Nucleus accumbens (tissue), 56 donors: ENCODE data around the gene MUC5B.
A peak's percentile ranks its signal among the peaks of the same experiment; 100 is the strongest.

Experiments used
- DNase-seq, 56 donors: peaks; one replicate each; lab custom pipeline; 2025; lab: John Stamatoyannopoulos, UW

MUC5B gene

DNA sequence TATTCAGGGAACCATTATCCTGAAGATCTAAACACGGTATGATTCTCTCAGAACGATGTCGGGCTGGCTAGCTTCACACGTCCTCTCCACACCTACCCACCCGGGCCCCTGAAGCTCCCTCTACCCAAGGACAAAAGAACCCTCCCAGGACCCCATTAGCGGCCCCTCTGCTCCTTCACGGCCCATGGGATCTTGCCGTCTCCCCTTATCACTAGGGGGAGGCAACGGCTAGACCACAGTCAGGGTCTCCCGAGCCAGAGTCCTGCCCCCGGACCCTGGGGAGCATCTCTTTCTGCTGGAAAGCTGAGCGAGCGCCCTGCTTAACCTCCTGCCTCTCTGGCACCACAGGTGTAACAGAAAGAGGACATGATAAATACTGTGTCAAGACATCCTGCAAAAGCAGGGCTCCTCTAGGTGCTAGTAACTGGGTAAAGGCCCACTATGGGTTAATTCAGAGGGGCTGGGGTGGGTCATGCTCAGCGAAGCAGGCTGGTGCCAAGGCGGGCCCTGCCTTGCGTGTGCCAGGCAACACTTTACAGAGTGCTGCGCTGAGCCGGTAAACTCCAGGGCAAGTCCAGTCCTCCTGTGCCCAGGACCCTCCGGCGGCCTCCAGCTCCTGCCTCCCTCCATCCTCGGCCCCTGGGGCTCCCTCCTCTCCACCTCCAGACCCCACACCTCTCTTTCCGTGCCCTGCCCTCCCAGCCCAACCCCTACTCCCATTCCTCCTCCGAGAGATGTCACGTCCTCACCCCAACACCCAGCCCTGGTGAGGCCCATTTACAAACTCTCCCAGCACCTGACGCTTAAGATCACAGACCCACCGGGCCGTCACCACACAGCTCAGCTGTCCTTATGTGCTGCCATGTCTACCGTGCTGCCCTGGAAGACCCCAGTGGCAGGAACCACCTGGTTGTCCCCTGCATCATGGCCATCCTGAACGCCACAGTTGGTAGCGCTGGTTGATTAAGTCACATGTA lies 83.6 kb downstream of the MUC5B start:
- DNase-seq, result no peak

DNA sequence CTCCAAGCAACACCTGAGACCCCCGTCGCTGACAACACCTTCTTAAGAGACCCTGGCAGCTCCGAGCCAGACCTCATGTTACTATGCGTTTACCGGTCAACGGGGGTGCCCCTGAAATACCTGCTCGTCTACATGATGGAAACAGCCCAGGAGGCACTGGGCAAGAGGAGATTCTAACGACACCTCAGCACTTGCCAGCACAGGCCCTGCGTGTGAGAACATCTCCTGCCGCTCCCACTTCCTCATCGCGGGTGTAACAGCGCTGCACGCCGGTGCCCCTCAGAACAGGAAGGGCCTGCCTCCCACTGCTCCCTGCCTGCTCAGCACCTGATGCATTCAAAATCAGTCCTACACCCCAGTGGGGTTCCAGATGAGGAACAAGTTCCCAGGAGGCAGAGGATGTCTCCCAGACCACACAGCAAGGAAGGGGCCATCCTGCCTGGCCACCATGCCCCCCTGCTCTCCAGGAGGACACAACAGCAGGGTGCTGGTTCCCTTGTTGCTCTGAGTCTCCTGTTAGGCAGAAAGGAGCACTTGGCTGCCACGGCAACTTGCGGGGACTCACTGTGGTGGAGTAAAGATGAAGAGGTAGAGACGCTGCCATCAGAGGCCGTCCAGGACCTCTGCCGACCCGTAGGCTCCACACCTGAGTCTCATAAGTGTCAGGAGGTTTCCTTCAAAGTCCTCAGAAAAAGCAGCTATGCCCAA lies 84.5 kb downstream of the MUC5B start:
- DNase-seq, result no peak

DNA sequence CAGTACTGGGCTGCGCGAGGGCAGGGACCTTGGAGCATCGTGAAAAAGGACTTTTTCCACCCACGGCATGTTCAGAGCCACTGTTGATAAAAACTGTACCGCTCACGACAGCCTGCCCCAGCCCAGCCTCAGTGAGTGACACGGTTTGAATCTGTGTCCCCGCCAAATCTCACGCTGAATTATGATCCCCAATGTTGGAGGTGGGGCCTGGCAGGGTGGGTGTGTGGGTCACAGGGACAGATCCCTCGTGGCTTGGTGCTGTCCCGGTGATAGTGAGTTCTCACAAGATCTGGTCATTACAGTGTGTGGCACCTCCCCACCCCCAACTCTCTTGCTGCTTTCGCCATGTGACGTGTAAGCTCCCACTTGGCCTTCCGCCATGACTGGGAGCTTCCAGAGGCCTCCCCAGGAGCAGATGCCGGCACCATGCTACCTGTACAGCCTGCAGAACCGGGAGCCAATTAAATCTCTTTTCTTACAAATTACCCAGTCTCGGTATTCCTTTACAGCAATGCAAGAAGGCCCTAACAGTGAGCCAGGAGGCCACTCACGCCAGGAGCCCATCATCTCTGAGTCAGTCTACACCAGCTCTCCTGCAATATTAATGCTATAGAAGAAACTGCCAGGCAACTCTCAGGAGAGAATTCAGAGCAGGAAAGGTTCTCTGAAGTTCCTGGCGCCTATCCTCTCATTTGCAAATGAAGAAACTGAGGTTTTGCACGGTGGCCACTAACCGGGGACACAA lies 85.3 kb downstream of the MUC5B start:
- no peak for DNase-seq

DNA sequence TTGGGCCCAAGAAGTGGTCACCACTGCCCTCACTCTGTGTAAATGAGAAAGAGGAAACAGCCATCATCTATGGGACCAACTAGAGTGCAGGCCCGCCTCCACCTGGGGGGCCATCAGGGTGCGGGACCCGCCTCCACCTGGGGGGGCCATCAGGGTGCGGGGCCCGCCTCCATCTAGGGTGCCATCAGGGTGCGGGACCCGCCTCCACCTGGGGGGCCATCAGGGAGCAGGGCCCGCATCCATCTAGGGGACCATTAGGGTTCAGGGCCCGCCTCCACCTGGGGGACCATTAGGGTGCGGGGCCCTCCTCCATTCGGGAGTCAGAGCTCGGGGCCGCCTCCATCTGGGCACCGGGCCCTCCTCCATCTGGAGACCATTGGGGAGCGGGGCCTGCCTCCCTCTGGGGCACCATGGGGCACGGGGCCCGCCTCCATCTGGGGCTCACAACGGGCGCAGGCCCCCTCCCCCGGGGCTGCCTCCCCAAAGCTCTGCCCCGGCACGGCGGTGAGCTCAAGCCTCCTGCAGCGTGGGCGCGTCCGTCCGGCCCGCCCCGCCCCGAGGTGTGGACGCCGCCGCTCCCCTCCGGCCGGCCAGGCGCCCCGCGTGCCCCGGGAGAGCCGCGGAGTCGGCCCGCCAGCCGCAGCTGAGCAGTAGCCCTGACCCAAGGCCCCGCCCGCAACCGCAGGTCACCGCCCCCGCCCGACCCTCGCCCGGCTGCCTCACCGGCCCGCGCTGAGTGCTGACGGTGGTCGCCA lies 86.1 kb downstream of the MUC5B start:
- DNase-seq, result no peak

DNA sequence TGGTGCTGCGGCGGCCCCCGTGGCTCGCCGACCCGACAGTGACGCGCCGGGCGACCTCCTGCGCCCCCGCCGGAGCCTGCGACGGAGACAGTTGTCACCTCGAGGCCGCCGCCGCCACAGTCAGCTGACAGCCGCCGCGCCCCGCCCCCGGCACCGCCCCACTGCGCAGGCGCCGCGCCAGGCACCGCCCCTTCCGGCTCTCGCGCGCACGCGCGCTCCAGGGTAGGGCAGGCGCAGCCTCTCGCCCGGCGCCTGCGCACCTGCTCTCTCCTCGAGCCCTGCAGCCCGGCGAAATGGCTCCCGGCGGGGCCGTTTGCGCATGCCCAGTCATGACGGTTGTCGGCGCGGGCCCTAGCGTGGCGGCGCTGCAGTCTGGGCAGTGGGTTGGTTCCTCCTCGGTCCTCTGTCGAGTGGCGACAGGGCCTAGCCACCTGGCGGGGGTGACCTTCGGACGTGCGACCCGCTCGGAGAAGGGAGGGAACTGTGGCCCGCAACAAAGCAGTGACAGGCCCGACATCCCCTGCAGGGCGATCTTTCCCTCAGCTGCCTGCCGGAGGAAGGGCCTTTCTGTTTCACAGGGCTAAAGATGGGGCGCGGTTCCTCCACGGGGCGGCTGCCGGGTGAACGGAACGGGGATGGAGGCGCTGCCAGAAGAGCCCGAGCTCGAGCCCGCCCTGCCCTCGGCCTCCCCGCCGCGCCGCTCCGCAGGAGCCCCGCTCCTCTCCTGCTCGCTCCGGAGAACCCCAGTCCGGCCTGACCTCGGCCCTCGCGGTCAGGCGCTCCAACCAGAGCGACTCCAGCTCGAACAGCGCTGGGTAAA lies 86.8 kb downstream of the MUC5B start, which contains the start of gene TOLLIP:
TSS of gene TOLLIP (minus strand) at position 135 of the 820 bp plus-strand sequence. CDS start at position 1, 134 bp downstream.
- peak; percentile 36 to 98 (median 92) for DNase-seq

DNA sequence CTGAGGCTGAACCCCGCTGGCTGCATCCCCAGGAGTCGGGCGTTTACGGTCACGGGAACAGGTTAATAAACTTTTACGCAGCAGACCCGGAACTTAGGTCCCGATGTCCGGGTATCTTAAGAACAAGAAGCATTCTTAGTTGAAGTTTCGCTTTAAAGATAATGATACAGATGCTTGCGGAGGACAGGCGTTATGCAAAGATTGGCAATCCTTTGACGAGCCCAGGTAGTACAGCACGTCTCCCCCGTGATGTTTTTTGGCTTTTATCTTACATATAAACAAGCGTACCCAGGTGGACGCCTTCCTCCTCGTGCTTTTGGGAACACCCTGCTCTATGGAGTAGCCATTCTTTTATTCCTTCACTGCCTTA lies 87.4 kb downstream of the MUC5B start:
- no peak for DNase-seq

DNA sequence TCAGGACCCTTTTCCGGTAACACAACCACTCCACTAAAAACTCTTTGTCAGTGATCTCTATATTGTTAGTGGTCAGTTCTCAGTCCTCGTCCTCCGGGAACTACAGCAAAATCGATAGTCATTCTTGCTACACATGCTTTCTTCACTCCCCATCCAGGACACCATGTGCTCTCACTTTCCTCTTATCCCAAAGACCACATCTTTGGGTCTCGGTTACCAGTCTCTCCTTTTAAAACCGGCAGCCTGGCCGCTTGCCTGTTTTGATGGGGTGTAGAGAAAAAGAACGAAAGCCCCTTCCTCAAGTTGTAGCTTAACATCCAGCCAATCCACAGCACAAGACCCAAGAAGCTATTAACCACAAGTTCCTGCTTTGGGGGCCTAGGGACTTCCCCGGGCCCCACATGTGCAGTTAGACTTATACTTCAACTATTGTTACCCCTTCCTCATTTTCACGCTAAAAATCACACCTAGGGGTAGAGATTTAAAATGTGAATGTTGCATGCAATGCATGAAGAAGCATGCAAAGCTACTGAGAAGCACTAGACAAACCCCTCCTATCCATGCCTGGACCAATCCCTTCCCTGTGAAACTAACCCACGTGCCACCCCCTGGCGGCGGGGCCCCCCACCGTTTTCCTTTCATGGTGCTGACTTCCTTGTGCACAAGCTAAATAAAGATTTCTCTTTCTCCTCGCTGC lies 88.1 kb downstream of the MUC5B start:
- DNase-seq, result peak in 1 of 56 donors; percentile 19
